K562 (cell line): ENCODE data around the gene ADRA2B. TPM values are rescaled to one million over a fixed set of nuclear protein-coding genes. Genes with fewer than 3 reads are reported as not detected.

ENCODE experiments used
- ATAC-seq: fragments of 200-7000 bp; cut with Tn5 transposase; 3 replicates; pipeline ENCODE4 v1.9.1; 2020; ENCODE audit warnings: moderate library complexity
- BruUV-seq: library from RNA; stranded (reverse); fragments of 400-500 nt; replicated peaks from 2 replicates; lab custom pipeline; 2021; lab: Mats Ljungman, UMichigan
- CTCF ChIA-PET: fragments of 300-600 bp; formaldehyde crosslinking; extraction: SDS; loops from one replicate; lab custom pipeline; 2021; ENCODE audit warnings: low intra/inter-chr PET ratio; lab: Yijun Ruan, JAX
- POLR2A ChIA-PET: fragments of 300-600, 350-650 bp; sonication (Branson Sonifier 250); formaldehyde crosslinking; extraction: SDS; loops from one replicate; lab custom pipeline; 2021; ENCODE audit warnings: antibody characterized with exemption, inconsistent platforms; lab: Yijun Ruan, JAX
- DNase-seq, 4 experiments: peaks; one replicate each; pipeline versions ENCODE4 v3.0.0 to v3.0.0-alpha.2; 2011 to 2018; ENCODE audit warnings: low spot score in 3 of 4, mixed read lengths in 3 of 4; ENCODE audit errors: extremely low read depth in 1 of 4
- FAIRE-seq: peaks from 2 replicates; lab custom pipeline; 2011; peaks lifted over from hg19 to GRCh38; lab: Jason Lieb, UNC
- H2AFZ ChIP-seq: 2 replicates; pipeline ENCODE4 v1.6.0; 2011; ENCODE audit warnings: low read depth, low read length, control low read depth, inconsistent platforms
- H3K27ac ChIP-seq: fragments of 200-600 bp; 3 replicates; pipeline ENCODE4 v1.8.0; 2011; ENCODE audit warnings: low read depth, mild to moderate bottlenecking, control low read depth, inconsistent platforms, low read length, moderate library complexity, mixed read lengths; ENCODE audit errors: extremely low read depth
- H3K27me3 ChIP-seq, 2 experiments: fragments of 300-600 bp in 1 of 2; 2 replicates in 1 of 2; 3 replicates in 1 of 2; pipeline versions ENCODE4 v1.6.0 to v1.8.0; 2011; ENCODE audit warnings: inconsistent platforms in 2 of 2, low read length in 2 of 2, mild to moderate bottlenecking in 1 of 2, mixed read lengths in 1 of 2, moderate library complexity in 1 of 2; ENCODE audit not compliant: control insufficient read depth in 2 of 2, insufficient read depth in 2 of 2
- H3K36me3 ChIP-seq: fragments of 300-600 bp; 3 replicates; pipeline ENCODE4 v1.8.0; 2011; ENCODE audit warnings: mild to moderate bottlenecking, low read length, inconsistent platforms; ENCODE audit not compliant: control insufficient read depth, insufficient read depth
- H3K4me1 ChIP-seq, 2 experiments: fragments of 200-600 bp in 1 of 2; replicated peaks in 1 of 2; 2 replicates in 1 of 2; 3 replicates in 1 of 2; pipeline versions ENCODE4 v1.5.1 to v1.8.0; 2011; ENCODE audit warnings: inconsistent platforms in 2 of 2, low read length in 2 of 2, mild to moderate bottlenecking in 1 of 2, mixed read lengths in 1 of 2, moderate library complexity in 1 of 2; ENCODE audit not compliant: control insufficient read depth in 2 of 2, insufficient read depth in 2 of 2
- H3K4me2 ChIP-seq: 2 replicates; pipeline ENCODE4 v1.6.1; 2011; ENCODE audit warnings: low read length, control low read depth, inconsistent platforms, mixed read lengths; ENCODE audit not compliant: insufficient read depth
- H3K4me3 ChIP-seq: fragments of 200-600 bp; sonication (generic), shearing (Covaris generic); 2 replicates; pipeline ENCODE4 v1.5.1; 2016; ENCODE audit warnings: control low read depth, inconsistent platforms
- H3K79me2 ChIP-seq: fragments of 200-600 bp; 3 replicates; pipeline ENCODE4 v1.8.0; 2011; ENCODE audit warnings: low read length, inconsistent platforms; ENCODE audit not compliant: control insufficient read depth, insufficient read depth
- H3K9ac ChIP-seq, 2 experiments: 2 replicates each; pipeline versions ENCODE4 v1.6.0 to v1.6.1; 2011; ENCODE audit warnings: low read depth in 2 of 2, low read length in 2 of 2, control low read depth in 1 of 2, inconsistent platforms in 1 of 2, mild to moderate bottlenecking in 1 of 2, mixed read lengths in 1 of 2; ENCODE audit not compliant: insufficient read depth in 1 of 2
- H3K9me1 ChIP-seq: one replicate; pipeline ENCODE4 v1.6.0; 2011; ENCODE audit warnings: inconsistent platforms, mild to moderate bottlenecking, low read length, moderate library complexity; ENCODE audit not compliant: control insufficient read depth, insufficient read depth
- H3K9me3 ChIP-seq: replicated peaks from 2 replicates; pipeline ENCODE4 v1.5.1; 2011; ENCODE audit warnings: low read depth, low read length, inconsistent platforms; ENCODE audit not compliant: control insufficient read depth, insufficient read depth
- H4K20me1 ChIP-seq: replicated peaks from 2 replicates; pipeline ENCODE4 v1.6.1; 2011; ENCODE audit warnings: low read length, inconsistent platforms, mixed read lengths; ENCODE audit not compliant: control insufficient read depth, insufficient read depth
- CBFB ChIP-seq: sonication (generic); formaldehyde crosslinking; IDR thresholded peaks from 2 replicates; pipeline ENCODE4 v1.4.0; 2020; ENCODE audit warnings: mild to moderate bottlenecking, missing genetic modification reagents
- CBX2 ChIP-seq: fragments of 200-600 bp; sonication (generic); IDR thresholded peaks from one replicate; pipeline ENCODE4 v1.6.1; 2012; ENCODE audit warnings: mild to moderate bottlenecking, low read length, inconsistent platforms; ENCODE audit not compliant: insufficient read depth, poor library complexity, severe bottlenecking
- CHD4 ChIP-seq: fragments of 200-600 bp; sonication (generic); IDR thresholded peaks from 3 replicates; pipeline ENCODE4 v1.6.1; 2012; ENCODE audit warnings: low read depth, mild to moderate bottlenecking, mixed read lengths, low read length, inconsistent platforms; ENCODE audit not compliant: insufficient read depth, insufficient replicate concordance, poor library complexity, severe bottlenecking
- FIP1L1 ChIP-seq: fragments of 200-400 bp; formaldehyde crosslinking; IDR thresholded peaks from 2 replicates; pipeline ENCODE4 v1.6.1; 2018; ENCODE audit warnings: mild to moderate bottlenecking, low read depth, low read length; ENCODE audit not compliant: poor library complexity, severe bottlenecking
- FOXM1 ChIP-seq, 2 experiments: fragments of 450-650 bp in 1 of 2; sonication (generic) in 1 of 2; formaldehyde crosslinking in 1 of 2; IDR thresholded peaks; 2 replicates each; pipeline versions ENCODE4 v1.6.1 to v1.9.0; 2017 to 2022; ENCODE audit warnings: low read depth in 2 of 2, mild to moderate bottlenecking in 2 of 2, missing genetic modification reagents in 1 of 2, moderate library complexity in 1 of 2
- ILK ChIP-seq: fragments of 450-650 bp; IDR thresholded peaks from 2 replicates; pipeline ENCODE4 v1.6.1; 2016; ENCODE audit warnings: missing genetic modification characterization, low read depth, mild to moderate bottlenecking, missing compliant biosample characterization, moderate library complexity, borderline replicate concordance
- KLF13 ChIP-seq: fragments of 450-650 bp; IDR thresholded peaks from 2 replicates; pipeline ENCODE4 v1.6.1; 2016; ENCODE audit warnings: missing genetic modification characterization, low read depth, mild to moderate bottlenecking, missing compliant biosample characterization, moderate library complexity, borderline replicate concordance
- SP1 ChIP-seq: sonication (generic); formaldehyde crosslinking; IDR thresholded peaks from 2 replicates; pipeline ENCODE4 v1.8.1; 2022; ENCODE audit warnings: mild to moderate bottlenecking, missing genetic modification reagents
- XRCC3 ChIP-seq: fragments of 450-650 bp; IDR thresholded peaks from 2 replicates; pipeline ENCODE4 v1.6.1; 2017; ENCODE audit warnings: mild to moderate bottlenecking, moderate library complexity
- ZNF124 ChIP-seq: sonication (generic); formaldehyde crosslinking; IDR thresholded peaks from 2 replicates; pipeline ENCODE4 v1.8.1; 2022; ENCODE audit warnings: missing genetic modification reagents
- ZNF347 ChIP-seq: fragments of 450-650 bp; formaldehyde crosslinking; IDR thresholded peaks from 2 replicates; pipeline ENCODE4 v1.4.0; 2020; ENCODE audit warnings: low read depth, mild to moderate bottlenecking, moderate library complexity
- ZNF785 ChIP-seq: fragments of 250-450 bp; sonication (Bioruptor Pico); IDR thresholded peaks from 2 replicates; pipeline ENCODE4 v1.4.0; 2020; ENCODE audit warnings: mild to moderate bottlenecking
- WGBS: fragments of 100-300 bp; shearing (Covaris generic); methylation state at CpG from one replicate; pipeline ENCODE4 v1.1.6; 2016; ENCODE audit warnings: low coverage, mixed read lengths; ENCODE audit not compliant: insufficient coverage; ENCODE audit errors: missing lambda C conversion rate; 5-methylcytosine and 5-hydroxymethylcytosine counted together
- in situ Hi-C: fragments of 300-500 bp; cut with MboI; formaldehyde crosslinking; loops from 4 replicates; pipeline ENCODE4 v1.15.0; 2018; ENCODE audit warnings: inconsistent platforms, mixed read lengths
- intact Hi-C: fragments of 100-400 bp; cut with micrococcal nuclease; formaldehyde crosslinking; loops from 2 replicates; pipeline ENCODE4 v1.14.2; 2022
- polyA plus RNA-seq, 8 experiments: library from polyadenylated mRNA; depleted of rRNA in 4 of 8; stranded (reverse) in 5 of 8; unstranded in 3 of 8; fragments of >200 nt; fragmentation: Nextera tagmentation in 2 of 8; fragmentation: Illumina TruSeq in 1 of 8; extraction: Ambion mirVana in 2 of 8; extraction: Trizol in 1 of 8; gene quantifications; 2 replicates each; pipeline versions ENCODE4 v1.2.1 to v1.2.3, GENCODE V29; 2011 to 2014; ENCODE audit warnings: inconsistent platforms in 1 of 8, missing spikeins in 1 of 8
- total RNA-seq, 7 experiments: library from RNA; depleted of rRNA in 6 of 7; stranded (reverse); fragments of >200 nt in 6 of 7; fragmentation: Illumina TruSeq in 2 of 7; extraction: Trizol in 2 of 7; gene quantifications; 2 replicates each; pipeline versions ENCODE4 v1.2.1 to v1.2.3, GENCODE V29; 2011 to 2021; ENCODE audit warnings: low replicate concordance in 1 of 7

Gene ADRA2B
- total and polyA plus RNA-seq, 9 of the 15 experiments (the other 6 are each of a cell fraction or from before 2014, with no cell fraction given) = not detected

- ChIA-PET CTCF (no interaction called here), POLR2A (no interaction called here)
- in situ Hi-C loops = loop anchor here (5.0 kb wide), 1 partner anchor 368 kb away; no protein-coding TSS in a partner anchor
- no peak overlapping the region for H3K4me3 ChIP-seq
- DNase-seq (no peak), FAIRE-seq (no peak), ATAC-seq (no peak)
- H3K9me3 ChIP-seq = no peaks in the 10 kb centered on the region
- no TSS peak for BruUV-seq
- WGBS = 0% methylated on average over 11 of the region's 11 CpGs
- H3K27ac ChIP-seq = no peak overlapping the region
- intact Hi-C loops = no loop called here
- H2AFZ ChIP-seq = no peak overlapping the region
- no peaks in the 10 kb centered on the region for H3K9me1 ChIP-seq
- peak overlapping the region in 1 of 2 experiments; percentile 27; a peak in 1 of 4 replicates for H3K9ac ChIP-seq
- no peaks in the 10 kb centered on the region for H3K79me2 ChIP-seq
- H3K4me1 ChIP-seq = peaks cover 0 to 11% of the 10 kb centered on the region in 2 experiments; a peak in 2 of 5 replicates
- H3K4me2 ChIP-seq = no peak overlapping the region
- peaks cover 58 to 76% of the 10 kb centered on the region in 2 experiments for H3K27me3 ChIP-seq
- TF ChIP-seq CBX2 (no peak), ZNF785 (CRISPR knock-in tag) (no peak)
- peaks cover 20% of the 10 kb centered on the region; the same call in 1 of the 2 replicates for H4K20me1 ChIP-seq
- H3K36me3 ChIP-seq = no peaks in the 10 kb centered on the region
Measured at GRCh38 chr2:96134421-96134820, 18.1 kb upstream of the ADRA2B start.

DNA sequence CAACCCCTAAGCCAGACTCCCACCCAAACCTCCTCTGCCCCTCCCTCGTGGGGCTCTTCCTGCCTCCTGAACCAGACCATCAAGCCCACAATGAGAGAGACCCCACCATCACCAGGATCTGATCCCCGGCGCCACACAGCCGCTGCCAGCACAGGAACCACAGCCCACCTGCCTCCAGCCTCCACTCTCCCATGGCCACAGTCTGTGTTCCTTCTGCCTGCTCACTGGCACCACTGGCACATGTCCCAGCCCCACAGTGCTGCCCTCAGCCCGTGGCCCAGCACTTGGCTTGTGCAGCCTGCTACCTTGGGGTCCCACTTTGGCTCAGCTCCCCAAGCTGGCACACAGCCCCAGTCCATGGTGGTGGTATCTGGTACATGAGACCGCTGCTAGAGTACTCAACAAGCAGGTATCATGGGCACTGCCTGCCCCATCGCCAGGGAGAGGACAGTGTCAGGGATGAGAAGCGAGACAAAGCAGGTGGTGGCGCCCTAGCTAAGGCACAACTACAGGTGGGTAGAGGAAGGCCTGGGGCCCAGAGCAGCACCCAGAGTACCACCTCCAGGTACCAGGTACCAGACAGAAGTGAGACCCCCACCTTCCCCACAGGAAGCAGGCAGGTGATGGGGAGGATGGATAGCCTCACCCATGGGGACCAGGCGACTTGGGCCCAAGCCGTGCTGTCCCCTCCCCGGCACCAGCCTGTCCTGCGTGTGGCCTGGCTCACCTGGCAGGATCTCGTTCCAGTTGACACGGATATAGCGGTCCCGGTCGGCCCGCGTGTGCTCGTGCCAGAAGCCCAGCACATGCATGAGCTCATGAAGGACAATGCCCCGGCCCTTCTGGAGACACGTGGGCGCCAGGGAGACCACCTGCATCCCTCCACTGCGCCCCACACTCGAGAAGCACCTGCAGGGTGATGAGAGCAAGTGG, 15.7 kb upstream of the ADRA2B start:
- no TSS peak for BruUV-seq
- no peak for DNase-seq
- Histone ChIP-seq H3K36me3 (no peaks in the 10 kb centered on the region), H3K4me2 (no peak overlapping the region), H4K20me1 (peaks cover 14% of the 10 kb centered on the region; the same call in 1 of the 2 replicates), H3K27me3 (peaks cover 56 to 77% of the 10 kb centered on the region in 2 experiments), H2AFZ (no peak overlapping the region), H3K9me1 (no peaks in the 10 kb centered on the region), H3K4me1 (peaks cover 0 to 11% of the 10 kb centered on the region in 2 experiments; a peak in 2 of 5 replicates), H3K79me2 (no peaks in the 10 kb centered on the region), H3K27ac (no peak overlapping the region), H3K4me3 (no peak overlapping the region), H3K9ac (peak overlapping the region in 1 of 2 experiments; percentile 53; a peak in 1 of 4 replicates), H3K9me3 (no peaks in the 10 kb centered on the region)
- no peak for ATAC-seq
- no peak for FAIRE-seq
- WGBS = under 1% methylated on average over 23 of the region's 26 CpGs
- CTCF ChIA-PET = no interaction called here
- POLR2A ChIA-PET = no interaction called here
- intact Hi-C loops = no loop called here
- TF ChIP-seq CHD4 (no peak), ILK (tag) (no peak), XRCC3 (no peak), CBFB (CRISPR knock-in tag) (no peak), FOXM1 (IDR thresholded peaks at IDR 0.05; ENCODE audit: low read depth) (no peak), FOXM1 (CRISPR knock-in tag; IDR thresholded peaks at IDR 0.05; ENCODE audit: low read depth) (no peak), FIP1L1 (no peak), SP1 (no peak), KLF13 (tag) (no peak), ZNF347 (no peak), ZNF124 (CRISPR knock-in tag) (no peak)
- in situ Hi-C loops = loop anchor here (5.0 kb wide), 1 partner anchor 370 kb away; no protein-coding TSS in a partner anchor
